ENCODE results near the gene KLHL40. TPM values are rescaled to one million over a fixed set of nuclear protein-coding genes. Genes with fewer than 3 reads are reported as not detected.

The KLHL40 gene
- total RNA-seq, 1 experiment from 2014 or later = not detected

GRCh38 chr3:42688016-42688415 lies 2.7 kb downstream of the KLHL40 start:
- H3K27me3 Mint-ChIP-seq (ENCODE audit: low read depth) = peaks cover 12% of the 10 kb centered on the region

More at GRCh38 chr3:42688016-42688415, 2.7 kb downstream of the KLHL40 start:
- no peak overlapping the region for H3K27ac ChIP-seq (ENCODE audit: insufficient read length, low read depth, low read length)
- H3K4ac ChIP-seq (ENCODE audit: low read depth, low read length) = no peak overlapping the region
- H3K9me3 ChIP-seq (ENCODE audit: control insufficient read depth, low read depth, low read length) = no peaks in the 10 kb centered on the region
- H3K36me3 Mint-ChIP-seq (ENCODE audit: insufficient read depth in 1 of 3, low read depth in 3 of 3) = no peaks in the 10 kb centered on the region; a peak in 1 of 7 replicates
- H3K79me1 ChIP-seq (ENCODE audit: insufficient read depth, low read depth, low read length, poor library complexity, severe bottlenecking) = no peaks in the 10 kb centered on the region
- DNase-seq = no peak
- H3K23me2 ChIP-seq (ENCODE audit: insufficient read length, low read depth, low read length, poor library complexity, severe bottlenecking) = no peaks in the 10 kb centered on the region
- WGBS (ENCODE audit: extremely low coverage, insufficient read length, low lambda C conversion rate) = no CpG with 5 or more reads among the region's 15 CpGs
- H3K56ac ChIP-seq (ENCODE audit: insufficient read length, low read depth, low read length) = no peak overlapping the region
- H2BK12ac ChIP-seq (ENCODE audit: insufficient read length, low read depth, low read length) = no peak overlapping the region
- H3K9me3 Mint-ChIP-seq = no peaks in the 10 kb centered on the region
- no peak overlapping the region for H2AK5ac ChIP-seq (ENCODE audit: insufficient read length, low read length)
- no peak overlapping the region for H3K27ac Mint-ChIP-seq
- no peak for TF ChIP-seq CTCF (conservative IDR thresholded peaks at IDR 0.05)
- H4K8ac ChIP-seq (replicated peaks; ENCODE audit: insufficient read length, low read depth, low read length) = no peak overlapping the region
- H2BK120ac ChIP-seq (ENCODE audit: low read depth, low read length, poor library complexity, severe bottlenecking) = no peak overlapping the region
- H3K18ac ChIP-seq (ENCODE audit: insufficient read length, low read depth, low read length) = no peak overlapping the region
- H3K14ac ChIP-seq (ENCODE audit: insufficient read depth, low read length) = no peak overlapping the region
- H3K27me3 ChIP-seq (ENCODE audit: insufficient read depth, low read length) = no peaks in the 10 kb centered on the region; the same call in 1 of the 2 replicates
- H3K4me3 Mint-ChIP-seq = no peak overlapping the region
- H4K5ac ChIP-seq (ENCODE audit: insufficient read length, low read depth, low read length) = no peak overlapping the region
- no peaks in the 10 kb centered on the region for H4K20me1 ChIP-seq (ENCODE audit: control insufficient read depth, insufficient read depth, insufficient read length)
- no peak overlapping the region for H3K23ac ChIP-seq (ENCODE audit: insufficient read length, low read depth, low read length)
- no peaks in the 10 kb centered on the region for H3K79me2 ChIP-seq (ENCODE audit: insufficient read depth, low read length)
- H2BK5ac ChIP-seq (ENCODE audit: insufficient read length, low read length) = no peak overlapping the region
- H3T11ph ChIP-seq (ENCODE audit: low read length) = no peak overlapping the region
- H3K9ac ChIP-seq (ENCODE audit: extremely low read depth, insufficient read length, low read length) = no peak overlapping the region
- H2BK15ac ChIP-seq (ENCODE audit: low read depth, low read length) = no peak overlapping the region
- H2BK20ac ChIP-seq (ENCODE audit: low read depth, low read length, poor library complexity, severe bottlenecking) = no peak overlapping the region
- H2AFZ ChIP-seq (ENCODE audit: low read length) = no peak overlapping the region
- H3K4me2 ChIP-seq (ENCODE audit: insufficient read depth, insufficient read length, low read length) = no peak overlapping the region
- peaks cover 20 to 27% of the 10 kb centered on the region in 2 experiments for H3K4me1 Mint-ChIP-seq
- no peak overlapping the region for H4K91ac ChIP-seq (ENCODE audit: insufficient read length, low read depth, low read length)
- H3K4me1 ChIP-seq (ENCODE audit: insufficient read depth, low read length) = no peaks in the 10 kb centered on the region; the same call in 1 of the 2 replicates

All from H9 (cell line).